ENCODE measurements around the gene CDC42EP3.
A peak's percentile ranks its signal among the peaks of the same experiment; 100 is the strongest.

CDC42EP3 gene

GRCh38 chr2:37614061-37614738, 57.2 kb downstream of the CDC42EP3 start:
- no peak for DNase-seq

GRCh38 chr2:37612382-37612781, 59.1 kb downstream of the CDC42EP3 start:
- no peak for DNase-seq

GRCh38 chr2:37610638-37611289, 60.7 kb downstream of the CDC42EP3 start:
- DNase-seq: no peak

GRCh38 chr2:37609782-37610181, 61.7 kb downstream of the CDC42EP3 start:
- no peak for DNase-seq

GRCh38 chr2:37604716-37605115, 66.7 kb downstream of the CDC42EP3 start:
- no peak for DNase-seq

- no peak for DNase-seq
Measured at GRCh38 chr2:37602702-37603101, 68.7 kb downstream of the CDC42EP3 start.

GRCh38 chr2:37602040-37602439, 69.4 kb downstream of the CDC42EP3 start:
- DNase-seq: no peak

GRCh38 chr2:37601569-37601968, 69.9 kb downstream of the CDC42EP3 start:
- no peak for DNase-seq

- DNase-seq: no peak
Measured at GRCh38 chr2:37600735-37601134, 70.7 kb downstream of the CDC42EP3 start.

- peak; percentile 76 for DNase-seq
Measured at GRCh38 chr2:37599688-37600525, 71.5 kb downstream of the CDC42EP3 start.

GRCh38 chr2:37593694-37594093, 77.7 kb downstream of the CDC42EP3 start:
- no peak for DNase-seq

GRCh38 chr2:37593024-37593423, 78.4 kb downstream of the CDC42EP3 start:
- no peak for DNase-seq
